ENCODE results near the gene PSMD13. TPM values are rescaled to one million over a fixed set of nuclear protein-coding genes. Genes with fewer than 3 reads are reported as not detected.

The PSMD13 gene
- total and polyA plus RNA-seq, 5 donors from 2014 or later = 99.6 to 276 (median 247) TPM

GRCh38 chr11:291281-292210 is 54.8 kb downstream of the PSMD13 start:
- Mint-ChIP-seq H3K4me1 (peaks cover 0 to 27% (median 4%) of the 10 kb centered on the region in 4 donors), H3K9me3 (no peaks in the 10 kb centered on the region), H3K4me3 (peak overlapping the region in 2 of 4 donors; percentile 60 to 66), H3K27ac (no peak overlapping the region), H3K27me3 (peaks cover 7% of the 10 kb centered on the region), H3K36me3 (no peaks in the 10 kb centered on the region)
- ATAC-seq (ENCODE audit: low read depth in 2 of 2) = no peak
- Histone ChIP-seq H3K4me1 (ENCODE audit: control insufficient read depth, insufficient read depth, low read length, poor library complexity, severe bottlenecking) (peaks cover 22% of the 10 kb centered on the region), H3K27me3 (ENCODE audit: control insufficient read depth, insufficient read depth, low read length) (no peaks in the 10 kb centered on the region), H3K4me3 (ENCODE audit: low read depth, low read length) (no peak overlapping the region), H3K27ac (ENCODE audit: insufficient read depth, low read length, poor library complexity, severe bottlenecking) (no peak overlapping the region), H3K9me3 (ENCODE audit: control insufficient read depth in 2 of 2, low read length in 2 of 2) (no peaks in the 10 kb centered on the region), H3K36me3 (ENCODE audit: control insufficient read depth, insufficient read depth, low read length) (no peaks in the 10 kb centered on the region)
- DNase-seq = no peak

GRCh38 chr11:292211-293121 is 55.7 kb downstream of the PSMD13 start:
- no peaks in the 10 kb centered on the region for H3K36me3 ChIP-seq (ENCODE audit: control insufficient read depth, insufficient read depth, low read length)
- peaks cover 19% of the 10 kb centered on the region for H3K4me1 ChIP-seq (ENCODE audit: control insufficient read depth, insufficient read depth, low read length, poor library complexity, severe bottlenecking)
- Mint-ChIP-seq H3K9me3 (no peaks in the 10 kb centered on the region), H3K27ac (peak overlapping the region in 1 of 3 donors; percentile 38), H3K4me1 (peaks cover 0 to 23% (median 2%) of the 10 kb centered on the region in 4 donors), H3K36me3 (no peaks in the 10 kb centered on the region), H3K27me3 (no peaks in the 10 kb centered on the region), H3K4me3 (peak overlapping the region in 1 of 4 donors; percentile 38)
- no peak overlapping the region for H3K27ac ChIP-seq (ENCODE audit: insufficient read depth, low read length, poor library complexity, severe bottlenecking)
- no peaks in the 10 kb centered on the region for H3K9me3 ChIP-seq (ENCODE audit: control insufficient read depth in 2 of 2, low read length in 2 of 2)
- no peak for ATAC-seq (ENCODE audit: low read depth in 2 of 2)
- no peaks in the 10 kb centered on the region for H3K27me3 ChIP-seq (ENCODE audit: control insufficient read depth, insufficient read depth, low read length)
- DNase-seq = no peak
- H3K4me3 ChIP-seq (ENCODE audit: low read depth, low read length) = no peak overlapping the region

DNA sequence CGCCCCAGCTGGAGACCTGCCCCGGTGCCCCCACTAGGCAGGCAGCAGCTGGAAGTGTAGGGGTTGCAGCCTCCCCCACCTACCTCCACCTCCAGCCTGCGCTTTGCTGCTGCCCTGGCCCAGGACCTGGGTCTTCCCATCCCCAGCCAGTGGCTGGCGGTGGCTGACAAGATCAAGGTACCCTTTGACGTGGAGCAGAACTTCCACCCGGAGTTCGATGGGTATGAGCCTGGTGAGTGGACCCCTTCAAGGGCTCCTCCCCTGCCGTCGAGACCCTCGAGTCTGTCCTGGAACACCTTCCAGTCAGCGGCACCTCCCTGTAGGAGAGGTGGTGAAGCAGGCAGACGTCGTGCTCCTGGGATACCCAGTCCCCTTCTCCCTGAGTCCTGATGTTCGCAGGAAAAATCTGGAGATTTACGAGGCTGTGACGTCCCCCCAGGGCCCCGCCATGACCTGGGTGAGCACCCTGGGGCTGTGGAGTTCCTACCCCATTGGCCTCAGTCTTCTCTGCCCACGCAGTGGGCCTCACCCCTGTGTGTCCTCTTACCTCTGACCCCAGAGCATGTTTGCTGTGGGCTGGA is 56.6 kb downstream of the PSMD13 start:
- Histone ChIP-seq H3K4me3 (ENCODE audit: low read depth, low read length) (no peak overlapping the region), H3K9me3 (ENCODE audit: control insufficient read depth in 2 of 2, low read length in 2 of 2) (no peaks in the 10 kb centered on the region), H3K27me3 (ENCODE audit: control insufficient read depth, insufficient read depth, low read length) (no peaks in the 10 kb centered on the region), H3K36me3 (ENCODE audit: control insufficient read depth, insufficient read depth, low read length) (no peaks in the 10 kb centered on the region), H3K27ac (ENCODE audit: insufficient read depth, low read length, poor library complexity, severe bottlenecking) (no peak overlapping the region), H3K4me1 (ENCODE audit: control insufficient read depth, insufficient read depth, low read length, poor library complexity, severe bottlenecking) (peaks cover 21% of the 10 kb centered on the region)
- Mint-ChIP-seq H3K9me3 (no peaks in the 10 kb centered on the region), H3K4me3 (no peak overlapping the region), H3K27me3 (no peaks in the 10 kb centered on the region), H3K36me3 (no peaks in the 10 kb centered on the region), H3K4me1 (peaks cover 0 to 26% (median 5%) of the 10 kb centered on the region in 4 donors), H3K27ac (no peak overlapping the region)
- ATAC-seq (ENCODE audit: low read depth in 2 of 2) = no peak
- DNase-seq = no peak

GRCh38 chr11:293852-294661 is 57.3 kb downstream of the PSMD13 start:
- no peak overlapping the region for H3K4me3 ChIP-seq (ENCODE audit: low read depth, low read length)

GRCh38 chr11:294780-295179 is 58.0 kb downstream of the PSMD13 start:
- Mint-ChIP-seq H3K4me1 (peaks cover 0 to 26% (median 5%) of the 10 kb centered on the region in 4 donors), H3K4me3 (no peak overlapping the region), H3K36me3 (no peaks in the 10 kb centered on the region), H3K9me3 (no peaks in the 10 kb centered on the region), H3K27ac (no peak overlapping the region), H3K27me3 (no peaks in the 10 kb centered on the region)
- Histone ChIP-seq H3K4me1 (ENCODE audit: control insufficient read depth, insufficient read depth, low read length, poor library complexity, severe bottlenecking) (peaks cover 18% of the 10 kb centered on the region), H3K36me3 (ENCODE audit: control insufficient read depth, insufficient read depth, low read length) (no peaks in the 10 kb centered on the region), H3K4me3 (ENCODE audit: low read depth, low read length) (no peak overlapping the region), H3K27ac (ENCODE audit: insufficient read depth, low read length, poor library complexity, severe bottlenecking) (no peak overlapping the region), H3K27me3 (ENCODE audit: control insufficient read depth, insufficient read depth, low read length) (no peaks in the 10 kb centered on the region), H3K9me3 (ENCODE audit: control insufficient read depth in 2 of 2, low read length in 2 of 2) (no peaks in the 10 kb centered on the region)
- DNase-seq = no peak
- ATAC-seq (ENCODE audit: low read depth in 2 of 2) = no peak

More at GRCh38 chr11:293852-294661, 57.3 kb downstream of the PSMD13 start:
- Mint-ChIP-seq H3K4me3 (no peak overlapping the region), H3K4me1 (peaks cover 0 to 28% (median 5%) of the 10 kb centered on the region in 4 donors), H3K27me3 (no peaks in the 10 kb centered on the region), H3K36me3 (no peaks in the 10 kb centered on the region), H3K9me3 (no peaks in the 10 kb centered on the region), H3K27ac (peak overlapping the region in 1 of 3 donors; percentile 66)
- Histone ChIP-seq H3K27ac (ENCODE audit: insufficient read depth, low read length, poor library complexity, severe bottlenecking) (no peak overlapping the region), H3K4me1 (ENCODE audit: control insufficient read depth, insufficient read depth, low read length, poor library complexity, severe bottlenecking) (peaks cover 23% of the 10 kb centered on the region), H3K27me3 (ENCODE audit: control insufficient read depth, insufficient read depth, low read length) (no peaks in the 10 kb centered on the region), H3K9me3 (ENCODE audit: control insufficient read depth in 2 of 2, low read length in 2 of 2) (no peaks in the 10 kb centered on the region), H3K36me3 (ENCODE audit: control insufficient read depth, insufficient read depth, low read length) (no peaks in the 10 kb centered on the region)
- DNase-seq (no peak), ATAC-seq (ENCODE audit: low read depth in 2 of 2) (no peak)

GRCh38 chr11:295351-296170 is 58.8 kb downstream of the PSMD13 start:
- ATAC-seq (ENCODE audit: low read depth in 2 of 2) (no peak), DNase-seq (no peak)
- no peaks in the 10 kb centered on the region for H3K36me3 Mint-ChIP-seq
- Histone ChIP-seq H3K27ac (ENCODE audit: insufficient read depth, low read length, poor library complexity, severe bottlenecking) (no peak overlapping the region), H3K9me3 (ENCODE audit: control insufficient read depth in 2 of 2, low read length in 2 of 2) (no peaks in the 10 kb centered on the region), H3K27me3 (ENCODE audit: control insufficient read depth, insufficient read depth, low read length) (no peaks in the 10 kb centered on the region), H3K4me3 (ENCODE audit: low read depth, low read length) (no peak overlapping the region), H3K4me1 (ENCODE audit: control insufficient read depth, insufficient read depth, low read length, poor library complexity, severe bottlenecking) (peaks cover 18% of the 10 kb centered on the region), H3K36me3 (ENCODE audit: control insufficient read depth, insufficient read depth, low read length) (no peaks in the 10 kb centered on the region)
- H3K9me3 Mint-ChIP-seq = no peaks in the 10 kb centered on the region
- peaks cover 2% of the 10 kb centered on the region for H3K27me3 Mint-ChIP-seq
- peaks cover 0 to 23% (median 6%) of the 10 kb centered on the region in 4 donors for H3K4me1 Mint-ChIP-seq
- peak overlapping the region in 1 of 4 donors; percentile 23 for H3K4me3 Mint-ChIP-seq
- H3K27ac Mint-ChIP-seq = peak overlapping the region in 1 of 3 donors; percentile 23
